HG03457 (cell line): ENCODE data around the gene TWNK.
"Not testable (repeated sequence)": the region's sequence is repeated elsewhere in the genome, so short reads cannot be mapped to it uniquely, and the experiment has no call there.

ENCODE experiments used
- ATAC-seq: cut with Tn5 transposase; IDR thresholded peaks from one replicate; pipeline ENCODE4 v1.9.1; 2021; ENCODE audit warnings: moderate number of reproducible peaks; ENCODE audit not compliant: unreplicated experiment

TWNK gene

GRCh38 chr10:101029520-101030295, 42.4 kb downstream of the TWNK start:
- ATAC-seq: no peak

GRCh38 chr10:101030496-101031127, 43.3 kb downstream of the TWNK start:
- ATAC-seq: no peak

DNA sequence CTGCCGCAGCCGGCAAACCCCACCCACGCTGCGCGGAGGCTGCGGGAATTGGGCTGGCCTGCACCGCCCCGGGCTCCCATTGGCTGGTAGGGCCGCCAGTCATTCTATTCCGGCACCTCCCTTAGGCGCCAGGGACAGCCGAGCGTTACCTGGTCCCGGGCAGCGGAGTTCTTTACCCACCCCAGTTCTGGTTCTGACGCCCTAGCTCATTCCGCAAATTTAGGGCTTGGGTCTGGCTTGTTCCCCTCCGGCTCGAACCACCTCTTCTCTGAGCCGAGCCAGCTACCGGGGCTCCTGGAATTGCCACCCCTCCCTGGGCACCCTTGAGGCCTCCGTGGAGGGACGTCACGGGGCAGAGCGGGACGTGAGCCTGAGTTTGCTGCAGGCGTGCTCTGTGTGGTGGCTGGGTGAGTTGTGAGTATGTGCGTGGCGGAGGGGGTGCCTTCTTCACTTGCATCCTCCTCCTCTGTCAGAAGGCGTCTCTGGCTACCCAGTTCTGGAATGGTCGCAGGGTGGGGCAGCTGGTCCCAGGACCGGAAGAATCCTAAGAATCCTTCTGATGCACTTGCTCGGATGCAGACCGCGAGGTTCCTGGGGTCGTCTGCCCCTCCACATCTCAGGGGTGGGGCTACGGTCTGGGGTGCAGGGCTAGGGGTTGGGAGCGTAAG, 43.9 kb downstream of the TWNK start, which contains the start of the genes PDZD7 and SFXN3:
Gene PDZD7, minus strand, starts transcription at position 2 of the 668 bp plus-strand sequence. CDS start 910 bp downstream, outside the sequence.
Gene SFXN3, plus strand, starts transcription at position 107 of the 668 bp plus-strand sequence. CDS start 3,461 bp downstream, outside the sequence.
- peak; percentile 79 for ATAC-seq

DNA sequence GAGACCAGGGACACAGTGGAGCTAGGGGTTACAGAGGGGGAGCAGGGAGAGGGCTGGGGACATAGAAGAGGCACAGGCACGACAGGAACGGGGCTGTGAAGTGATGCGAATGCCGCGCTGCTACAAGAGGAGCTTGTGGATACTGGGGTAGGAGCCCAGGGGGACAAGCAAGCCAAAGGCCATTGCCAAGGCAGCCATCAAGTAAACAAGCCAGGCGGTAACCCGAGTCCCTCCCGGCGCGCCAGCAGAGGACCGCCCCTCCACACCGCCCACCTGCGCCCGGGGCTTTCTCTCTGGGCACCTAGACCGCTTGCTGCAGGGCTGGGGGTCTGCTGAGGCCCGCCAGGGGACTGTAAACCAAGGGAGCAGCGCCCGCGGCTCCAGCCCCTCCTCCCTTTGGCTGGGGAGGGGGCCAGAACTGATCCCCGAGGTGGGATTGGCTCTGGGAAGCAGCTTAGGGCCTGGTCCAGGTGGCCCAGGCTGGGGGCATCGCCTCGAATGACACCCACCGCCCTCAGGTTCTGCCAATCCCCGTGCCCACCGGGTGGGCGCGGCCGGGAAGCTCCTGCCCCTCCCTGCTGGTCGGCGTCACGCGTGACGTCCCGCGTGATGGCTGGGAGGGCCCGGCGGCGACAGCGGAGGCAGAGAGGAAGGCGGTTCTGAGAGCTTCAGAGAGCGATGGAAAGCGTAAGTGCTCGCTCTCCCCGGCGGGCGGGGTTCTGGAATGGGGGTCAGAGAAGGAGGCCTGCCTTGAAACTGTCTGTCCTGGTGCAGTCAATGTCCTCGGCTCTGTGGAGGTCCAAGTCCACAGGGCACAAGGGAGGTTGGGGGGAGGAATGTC, 44.7 kb downstream of the TWNK start:
- ATAC-seq: no peak

DNA sequence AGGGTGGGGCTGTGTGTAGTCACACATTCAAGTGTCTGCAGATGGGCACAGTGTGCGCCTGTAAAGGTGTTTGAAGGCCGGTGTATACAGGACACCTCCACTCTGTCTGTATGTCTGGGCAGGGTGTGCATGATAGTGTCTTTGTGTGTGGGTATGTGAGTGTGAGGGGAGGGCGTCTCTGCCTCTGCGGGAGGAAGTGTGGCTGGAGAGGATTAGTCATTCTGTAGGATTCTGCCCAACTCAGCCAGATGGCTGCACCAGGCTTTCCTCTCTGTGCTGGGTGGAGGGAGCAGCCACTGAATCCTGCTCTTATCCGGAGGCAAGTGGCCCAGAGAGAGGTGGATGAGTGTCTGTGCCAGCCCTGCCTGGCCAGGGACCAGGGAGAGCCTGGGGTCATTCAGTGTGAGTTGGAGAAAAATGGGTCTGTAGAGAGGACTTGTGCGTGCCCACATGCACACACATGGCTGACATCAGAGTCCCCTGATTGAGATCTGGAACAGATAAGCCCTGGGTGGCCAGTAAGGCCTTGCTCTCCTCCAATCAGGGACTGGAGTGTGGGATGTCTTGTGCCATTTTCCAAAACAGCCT, 45.4 kb downstream of the TWNK start:
- ATAC-seq: no peak

DNA sequence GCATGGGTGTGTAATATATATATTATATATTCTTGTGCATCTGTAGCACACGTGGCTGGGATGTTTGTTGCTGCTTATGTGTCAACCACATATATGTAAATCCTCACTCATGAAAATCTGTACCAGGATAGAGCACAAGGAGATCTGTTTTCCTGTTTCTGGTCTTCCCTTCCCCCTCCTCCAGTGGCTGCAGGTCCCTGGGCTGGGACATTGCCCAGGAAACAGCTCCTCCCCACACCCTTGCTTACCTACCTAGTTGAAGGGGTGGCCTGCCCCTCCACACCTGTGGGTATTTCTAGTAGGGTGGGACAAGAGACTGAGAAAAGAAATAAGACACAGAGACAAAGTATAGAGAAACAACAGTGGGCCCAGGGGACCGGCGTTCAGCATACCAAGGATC, 45.9 kb downstream of the TWNK start:
- ATAC-seq: no peak

DNA sequence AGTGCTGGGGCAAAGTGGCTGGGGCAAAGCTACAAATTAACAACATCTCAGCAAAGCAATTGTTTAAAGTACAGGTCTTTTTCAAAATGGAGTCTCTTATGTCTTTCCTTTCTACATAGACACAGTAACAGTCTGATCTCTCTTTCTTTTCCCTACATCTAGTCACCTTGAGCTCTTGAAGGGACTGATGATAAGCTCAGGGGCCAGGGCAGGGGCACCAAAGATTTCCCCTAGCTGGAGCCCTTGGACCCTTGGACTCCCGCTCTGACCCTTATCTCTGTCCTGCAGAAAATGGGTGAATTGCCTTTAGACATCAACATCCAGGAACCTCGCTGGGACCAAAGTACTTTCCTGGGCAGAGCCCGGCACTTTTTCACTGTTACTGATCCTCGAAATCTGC, 47.1 kb downstream of the TWNK start:
- ATAC-seq: not testable (repeated sequence)

DNA sequence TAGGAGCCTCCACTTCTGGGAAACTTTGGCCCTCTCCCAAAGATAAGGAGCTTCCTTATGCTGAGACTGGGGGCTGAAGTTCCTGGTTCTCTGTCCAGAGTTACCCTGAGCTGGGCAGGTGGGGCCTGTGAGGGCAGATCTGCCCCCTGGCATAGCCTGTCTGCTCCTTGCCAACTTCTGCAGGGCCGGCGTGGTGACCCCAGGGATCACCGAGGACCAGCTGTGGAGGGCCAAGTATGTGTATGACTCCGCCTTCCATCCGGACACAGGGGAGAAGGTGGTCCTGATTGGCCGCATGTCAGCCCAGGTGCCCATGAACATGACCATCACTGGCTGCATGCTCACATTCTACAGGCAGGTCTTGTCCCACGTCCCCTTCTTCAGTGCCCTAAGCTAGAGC, 48.0 kb downstream of the TWNK start:
- no peak for ATAC-seq

DNA sequence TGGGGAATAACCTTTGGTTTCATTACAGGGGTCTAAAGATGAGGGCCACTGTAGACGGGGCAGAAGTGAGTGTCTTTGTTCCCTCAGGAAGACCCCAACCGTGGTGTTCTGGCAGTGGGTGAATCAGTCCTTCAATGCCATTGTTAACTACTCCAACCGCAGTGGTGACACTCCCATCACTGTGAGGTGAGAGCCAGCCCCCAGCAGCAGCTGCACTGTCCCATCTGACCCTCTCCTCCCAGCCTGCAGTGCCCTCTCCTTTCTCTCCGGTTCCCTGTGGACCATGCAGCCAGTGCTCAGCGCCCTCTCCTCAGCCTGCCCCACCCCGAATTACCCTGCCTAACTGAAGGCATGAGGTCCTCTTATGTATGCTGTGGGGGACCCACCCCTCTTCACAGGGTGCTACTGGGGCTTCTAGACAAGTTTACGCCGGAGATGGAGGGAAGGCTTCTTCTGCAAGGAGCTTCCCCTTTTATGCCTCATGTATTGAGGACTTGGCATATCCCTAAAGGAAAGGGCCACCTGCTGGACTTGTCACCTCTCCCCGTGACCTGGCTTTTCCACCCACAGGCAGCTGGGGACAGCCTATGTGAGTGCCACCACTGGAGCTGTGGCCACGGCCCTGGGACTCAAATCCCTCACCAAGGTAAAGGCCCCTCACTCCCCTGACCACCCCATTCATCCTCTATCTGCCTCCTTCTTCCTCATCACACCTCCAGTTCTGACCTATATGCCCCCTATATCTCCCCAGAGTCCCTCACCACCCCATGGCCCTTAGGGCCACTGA, 48.8 kb downstream of the TWNK start:
- ATAC-seq: no peak

DNA sequence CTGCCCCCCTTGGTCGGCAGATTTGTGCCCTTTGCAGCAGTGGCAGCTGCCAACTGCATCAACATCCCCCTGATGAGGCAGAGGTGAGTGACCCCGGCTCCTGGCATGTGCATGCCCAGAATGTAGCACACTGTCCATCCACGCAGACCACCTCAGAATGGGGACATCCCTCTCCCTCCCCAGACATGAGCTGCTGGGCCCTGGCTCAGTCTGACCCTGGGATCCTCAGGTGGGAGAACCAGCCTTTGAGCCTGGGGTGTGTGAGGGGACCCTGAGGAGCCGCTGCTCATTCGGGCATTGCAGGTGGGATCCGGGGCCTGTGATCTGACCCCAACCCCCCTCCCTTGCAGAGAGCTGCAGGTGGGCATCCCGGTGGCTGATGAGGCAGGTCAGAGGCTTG, 49.4 kb downstream of the TWNK start:
- no peak for ATAC-seq

DNA sequence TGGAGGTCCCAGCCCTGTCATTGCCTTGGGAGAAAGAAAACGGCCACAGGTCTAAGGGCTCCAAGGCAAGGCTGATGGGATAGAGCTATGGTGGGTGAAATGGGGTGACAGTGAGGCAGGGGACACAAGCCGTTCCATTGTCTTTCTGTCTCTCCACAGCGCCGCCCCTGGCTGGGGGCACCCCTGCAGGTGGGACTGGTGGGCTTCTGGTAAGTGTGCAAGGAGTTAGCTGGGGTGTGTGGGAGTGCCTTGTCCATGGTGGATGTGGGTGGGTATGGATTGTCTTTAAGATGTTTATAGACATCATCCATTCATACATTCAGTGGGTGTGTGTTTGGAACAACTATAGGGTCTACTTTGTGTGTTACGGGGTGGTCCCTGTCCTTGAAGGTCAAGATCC, 51.1 kb downstream of the TWNK start:
- no peak for ATAC-seq

DNA sequence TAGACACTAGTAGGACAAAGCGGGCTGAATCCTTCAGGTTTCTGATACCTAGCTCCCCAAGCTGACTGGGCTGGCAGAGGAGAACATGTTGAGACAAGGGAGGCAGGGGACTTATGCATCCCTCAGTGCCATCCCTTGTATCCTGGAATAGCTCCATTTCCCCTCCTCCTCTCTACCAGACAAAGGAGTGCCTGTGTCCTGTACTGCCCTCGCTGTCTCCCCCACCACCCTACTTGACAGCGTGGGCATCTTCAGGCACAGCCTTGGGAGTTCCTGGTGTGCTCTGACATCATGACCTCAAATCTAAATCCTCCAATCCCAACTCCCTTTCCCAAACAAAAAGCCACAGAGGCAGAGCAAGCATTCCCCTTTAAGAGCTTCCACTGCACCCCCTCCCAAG, 52.7 kb downstream of the TWNK start:
- no peak for ATAC-seq

DNA sequence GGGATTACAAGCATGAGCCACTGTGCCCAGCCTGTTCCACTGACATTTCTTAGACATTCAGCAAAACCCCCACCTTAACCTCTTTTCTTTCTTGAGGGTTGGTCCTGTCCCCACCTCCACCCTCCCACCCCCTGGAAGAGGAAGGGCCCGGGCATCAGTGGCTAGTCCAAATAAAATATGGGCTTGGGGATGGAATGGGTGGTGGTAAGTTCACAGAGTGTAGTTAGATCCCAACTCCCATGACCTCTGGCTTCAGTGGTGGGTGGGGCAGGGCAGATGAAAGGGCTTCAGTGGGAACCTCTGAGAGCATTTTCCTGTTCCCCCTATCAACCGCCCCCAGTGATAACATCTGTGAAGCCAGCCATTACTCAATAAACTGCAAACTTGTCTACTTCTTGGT, 53.5 kb downstream of the TWNK start:
- ATAC-seq: no peak

DNA sequence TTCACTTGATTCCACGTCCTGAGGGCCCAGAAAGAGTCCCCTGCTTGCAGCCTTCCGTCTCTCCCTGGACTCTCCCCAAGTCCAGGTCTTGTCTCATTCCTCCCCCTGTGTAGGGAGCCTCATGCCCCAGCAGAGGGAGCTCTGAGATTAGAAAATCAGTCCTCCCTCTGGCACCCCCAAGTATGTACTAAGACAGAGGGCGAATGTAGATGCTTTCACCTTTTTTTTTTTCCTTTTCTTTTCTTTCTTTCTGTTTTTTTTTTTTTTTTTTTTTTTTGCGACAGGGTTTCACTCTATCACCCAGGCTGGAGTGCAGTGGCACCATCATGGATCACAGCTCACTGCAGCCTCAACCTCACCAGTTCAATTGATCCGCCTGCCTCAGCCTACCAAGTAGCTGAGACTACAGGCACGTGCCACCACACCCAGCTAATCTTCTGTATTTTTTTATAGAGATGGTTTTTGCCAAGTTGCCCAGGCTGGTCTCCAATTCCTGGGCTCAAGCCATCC, 54.0 kb downstream of the TWNK start:
- no peak for ATAC-seq

DNA sequence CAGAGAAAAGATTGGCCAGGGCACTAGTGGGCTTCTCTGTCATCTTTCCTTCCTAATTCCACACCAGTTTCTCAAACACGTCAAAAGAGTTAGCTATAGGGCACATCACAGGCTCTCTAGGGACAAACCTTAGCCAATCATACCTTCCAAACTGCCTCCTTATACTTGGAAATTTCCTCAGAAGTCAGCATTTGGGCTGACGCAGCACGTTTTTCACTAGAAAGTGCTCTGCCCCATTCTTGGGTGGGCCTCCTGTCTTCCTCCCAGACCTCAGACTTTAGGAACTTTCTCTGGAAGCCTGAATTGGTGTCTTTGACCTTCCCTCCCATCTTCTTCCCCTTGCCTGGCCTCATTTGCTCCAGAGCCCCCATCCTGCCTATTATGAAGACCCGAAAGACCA, 54.8 kb downstream of the TWNK start:
- ATAC-seq: no peak

DNA sequence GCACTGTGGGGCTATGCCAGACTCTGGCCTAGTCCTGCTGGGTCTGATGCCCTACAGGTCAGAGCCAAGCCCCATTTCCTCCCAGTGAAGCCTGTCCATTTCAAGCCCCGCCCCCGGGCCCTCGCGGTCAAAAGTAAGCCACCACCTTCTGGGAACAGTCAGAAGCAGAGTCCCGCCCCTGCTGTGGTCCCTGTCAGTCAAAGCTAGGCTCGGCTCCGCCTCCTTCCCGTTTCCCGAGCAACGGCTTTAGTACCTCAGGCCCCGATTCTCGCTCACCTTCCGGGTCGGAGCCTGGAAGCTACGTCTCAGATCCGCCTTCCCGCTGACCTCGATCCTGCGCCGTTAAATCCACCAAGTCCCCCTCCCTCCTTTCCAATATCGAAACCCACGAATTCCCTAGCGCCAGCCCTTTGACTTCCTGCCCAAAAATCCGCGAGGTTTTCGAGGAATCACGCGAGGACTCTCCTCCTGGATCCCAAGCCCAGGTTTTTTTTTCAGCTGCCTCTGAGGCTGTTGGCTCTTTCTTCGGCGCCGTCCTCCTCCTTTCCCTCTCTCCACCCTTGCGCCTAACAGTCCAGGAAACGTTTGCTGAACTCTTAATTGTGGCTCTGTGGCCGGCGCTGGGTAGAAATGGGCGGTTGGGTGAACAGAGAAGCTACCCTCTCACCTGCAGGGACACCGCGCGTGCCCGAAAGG, 55.5 kb downstream of the TWNK start:
- ATAC-seq: peak; percentile 84

GRCh38 chr10:101043363-101043707, 56.0 kb downstream of the TWNK start:
- no peak for ATAC-seq
